ENCODE measurements around the gene CPM.
"Not testable (repeated sequence)": the region's sequence is repeated elsewhere in the genome, so short reads cannot be mapped to it uniquely, and the experiment has no call there.

CPM gene

GRCh38 chr12:68844788-68845695 is 87.9 kb downstream of the CPM start:
- no peak for DNase-seq

- DNase-seq, result no peak
Measured at GRCh38 chr12:68844318-68844745, 88.6 kb downstream of the CPM start.

- no peak for DNase-seq
Measured at GRCh38 chr12:68842784-68843567, 90.0 kb downstream of the CPM start.

- DNase-seq, result no peak
Measured at GRCh38 chr12:68842123-68842522, 90.8 kb downstream of the CPM start.

- DNase-seq, result no peak
Measured at GRCh38 chr12:68841717-68842116, 91.3 kb downstream of the CPM start.

GRCh38 chr12:68841175-68841574 is 91.8 kb downstream of the CPM start:
- not testable (repeated sequence) for DNase-seq

- no peak for DNase-seq
Measured at GRCh38 chr12:68839183-68840147, 93.5 kb downstream of the CPM start.

- DNase-seq, result no peak
Measured at GRCh38 chr12:68838046-68838886, 94.7 kb downstream of the CPM start.

- DNase-seq, result no peak
Measured at GRCh38 chr12:68837215-68837614, 95.8 kb downstream of the CPM start.

GRCh38 chr12:68835333-68835908 is 97.5 kb downstream of the CPM start:
- DNase-seq, result no peak

GRCh38 chr12:68833508-68833907 is 99.5 kb downstream of the CPM start:
- DNase-seq, result no peak

- no peak for DNase-seq
Measured at GRCh38 chr12:68832504-68832867, 100.5 kb downstream of the CPM start.

GRCh38 chr12:68831751-68832503 is 101.0 kb downstream of the CPM start:
- DNase-seq, result no peak

GRCh38 chr12:68831272-68831671 is 101.7 kb downstream of the CPM start:
- DNase-seq, result no peak

GRCh38 chr12:68828672-68829068 is 104.3 kb downstream of the CPM start:
- DNase-seq, result no peak

GRCh38 chr12:68827895-68828671 is 104.9 kb downstream of the CPM start:
- DNase-seq, result no peak

- no peak for DNase-seq
Measured at GRCh38 chr12:68825569-68826217, 107.3 kb downstream of the CPM start.

- DNase-seq, result no peak
Measured at GRCh38 chr12:68824597-68825250, 108.2 kb downstream of the CPM start.

GRCh38 chr12:68824131-68824530 is 108.8 kb downstream of the CPM start:
- DNase-seq, result no peak
